ENCODE data around the gene EHD3.

EHD3 gene

DNA sequence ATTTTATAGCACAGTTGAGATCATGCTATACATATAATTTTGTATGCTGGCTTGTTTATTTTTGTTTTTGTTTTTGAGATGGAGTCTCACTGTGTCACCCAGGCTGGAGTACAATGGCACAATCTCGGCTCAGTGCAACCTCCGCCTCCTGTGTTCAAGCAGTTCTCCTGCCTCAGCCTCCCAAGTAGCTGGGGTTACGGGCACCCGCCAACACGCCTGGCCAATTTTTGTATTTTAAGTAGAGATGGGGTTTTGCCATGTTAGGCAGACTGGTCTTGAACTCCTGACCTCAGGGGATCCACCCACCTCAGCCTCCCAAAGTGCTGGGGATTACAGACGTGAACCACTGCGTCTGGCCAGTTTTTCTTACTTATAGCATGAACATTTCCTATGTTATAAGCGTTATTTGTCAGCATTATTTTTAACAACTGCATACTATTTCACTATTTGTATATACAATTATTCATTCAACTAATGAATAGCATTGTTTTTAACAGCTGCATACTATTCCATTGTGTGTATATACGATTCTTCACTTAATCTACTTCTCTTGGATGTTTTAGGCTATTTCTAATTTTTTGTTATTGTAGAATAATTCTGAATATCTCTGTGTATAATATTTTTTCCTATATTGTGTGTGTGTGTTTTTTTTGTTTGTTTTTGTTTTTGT, 3.5 kb downstream of the EHD3 start:
- no peak for DNase-seq

GRCh38 chr2:31238126-31238905, 4.4 kb downstream of the EHD3 start:
- no peak for DNase-seq

GRCh38 chr2:31238906-31239592, 5.1 kb downstream of the EHD3 start:
- DNase-seq: no peak

- DNase-seq: no peak
Measured at GRCh38 chr2:31239593-31240177, 5.7 kb downstream of the EHD3 start.

- no peak for DNase-seq
Measured at GRCh38 chr2:31240381-31241365, 6.7 kb downstream of the EHD3 start.

GRCh38 chr2:31241625-31242270, 7.8 kb downstream of the EHD3 start:
- no peak for DNase-seq

- DNase-seq: no peak
Measured at GRCh38 chr2:31243053-31243452, 9.1 kb downstream of the EHD3 start.

GRCh38 chr2:31244101-31244500, 10.1 kb downstream of the EHD3 start:
- DNase-seq: no peak

DNA sequence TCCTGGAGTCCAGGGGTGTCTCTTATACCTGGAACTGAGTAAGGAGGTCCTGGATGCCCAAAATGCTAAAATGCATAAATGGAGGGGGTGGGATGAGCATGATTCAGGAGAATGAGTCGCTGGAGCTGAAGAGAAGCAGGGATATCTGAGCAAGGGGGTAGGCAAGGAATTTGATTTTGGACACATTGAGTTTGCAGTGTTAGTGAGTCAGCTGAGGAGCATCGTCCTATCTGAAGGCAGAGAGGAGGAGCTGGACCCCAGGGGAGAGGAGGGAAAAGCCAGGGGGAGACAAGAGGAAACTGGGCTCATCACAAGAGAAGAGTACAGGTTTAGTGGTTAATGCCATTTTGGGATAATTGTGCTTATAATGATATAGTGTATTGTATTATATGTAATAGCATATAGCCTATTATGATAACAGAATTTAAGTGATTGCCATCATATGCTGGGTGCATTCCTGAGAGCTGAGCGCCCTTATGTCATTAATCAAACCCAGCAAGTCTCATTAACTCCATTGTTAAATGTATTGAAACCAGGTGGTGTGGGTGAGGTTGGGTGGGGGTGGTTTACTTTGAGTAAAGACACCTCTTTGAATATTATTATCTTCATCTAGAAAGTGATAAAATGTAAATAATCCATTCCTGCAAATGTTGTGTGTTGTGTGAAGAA, 12.4 kb downstream of the EHD3 start:
- no peak for DNase-seq

DNA sequence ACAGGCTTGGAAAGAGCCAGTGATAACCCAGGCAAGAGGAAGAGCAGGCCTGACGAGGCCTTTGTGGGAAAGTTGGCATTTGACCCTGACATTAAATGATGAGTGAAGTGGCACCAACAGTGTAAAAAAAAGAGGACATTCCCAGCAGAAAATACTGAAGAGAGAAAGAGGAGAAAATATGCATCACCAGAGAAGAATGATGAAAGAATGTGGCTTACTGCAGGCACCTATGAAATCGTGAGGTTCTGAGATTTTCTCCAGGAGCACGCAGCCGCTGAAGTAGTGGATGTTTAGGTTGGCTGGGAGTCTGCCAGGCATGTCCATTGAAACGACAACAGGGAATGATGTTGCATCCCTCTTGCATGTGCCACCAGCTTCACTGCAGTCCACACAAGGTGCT, 13.8 kb downstream of the EHD3 start:
- DNase-seq: no peak

DNA sequence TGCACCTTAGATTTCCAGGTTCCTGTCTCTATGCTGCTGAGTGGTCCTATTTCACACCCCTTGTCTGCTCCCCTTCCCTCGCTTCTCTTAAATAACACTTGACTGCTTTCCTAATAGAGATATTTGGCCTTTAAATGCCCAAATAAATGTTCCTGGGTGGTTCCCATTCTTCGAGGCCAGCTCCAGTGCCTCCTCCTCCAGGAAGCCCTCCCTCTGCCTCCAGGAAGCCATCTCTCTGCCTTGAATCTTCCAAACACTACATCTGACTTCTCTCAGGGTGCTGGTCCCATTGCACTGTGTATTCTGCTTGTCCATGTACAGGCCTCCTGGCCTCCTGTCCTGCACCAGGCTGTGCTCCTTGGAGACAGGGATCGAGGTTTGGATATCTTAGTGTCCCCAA, 14.2 kb downstream of the EHD3 start:
- DNase-seq: no peak

GRCh38 chr2:31249009-31249690, 15.2 kb downstream of the EHD3 start:
- no peak for DNase-seq

DNA sequence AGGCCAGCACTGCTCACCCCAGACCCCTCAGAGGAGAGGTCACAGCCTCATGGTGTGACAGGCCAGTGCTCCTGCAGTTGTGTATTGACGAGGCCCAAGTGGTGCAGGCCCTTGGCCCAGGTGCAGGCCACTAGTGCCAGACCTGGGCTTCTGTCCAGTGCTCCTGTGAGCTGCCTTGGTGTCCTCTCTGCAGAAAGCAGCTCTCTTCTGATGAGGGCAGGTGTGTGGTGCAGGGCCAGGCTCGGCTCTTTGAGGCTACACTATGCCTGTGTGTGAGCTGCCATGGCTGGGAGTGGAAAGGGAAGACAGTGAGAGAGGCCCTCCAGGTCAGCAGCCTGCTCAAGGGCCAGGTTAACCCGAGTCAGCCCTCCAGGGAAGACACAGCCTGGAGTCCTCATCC, 17.1 kb downstream of the EHD3 start:
- DNase-seq: no peak

DNA sequence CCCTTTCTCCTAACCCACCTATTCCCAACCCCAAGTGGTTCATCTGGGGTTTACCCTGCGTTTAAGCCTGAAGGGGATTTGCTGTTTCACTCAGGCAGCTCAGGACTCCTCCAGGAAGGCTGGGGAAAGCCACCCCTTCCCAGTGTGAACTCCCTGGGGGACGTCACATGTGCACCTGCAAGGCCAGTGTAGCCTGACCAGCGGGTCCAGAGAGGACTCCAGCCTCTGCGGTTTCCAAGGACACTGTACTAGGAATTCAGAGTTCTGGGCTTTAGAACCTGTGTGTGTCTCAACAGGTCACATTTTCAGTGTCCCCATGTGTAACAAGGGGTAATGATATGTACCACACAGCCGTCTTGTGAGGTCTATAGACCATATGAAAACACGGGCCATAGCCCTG, 17.9 kb downstream of the EHD3 start:
- DNase-seq: no peak

DNA sequence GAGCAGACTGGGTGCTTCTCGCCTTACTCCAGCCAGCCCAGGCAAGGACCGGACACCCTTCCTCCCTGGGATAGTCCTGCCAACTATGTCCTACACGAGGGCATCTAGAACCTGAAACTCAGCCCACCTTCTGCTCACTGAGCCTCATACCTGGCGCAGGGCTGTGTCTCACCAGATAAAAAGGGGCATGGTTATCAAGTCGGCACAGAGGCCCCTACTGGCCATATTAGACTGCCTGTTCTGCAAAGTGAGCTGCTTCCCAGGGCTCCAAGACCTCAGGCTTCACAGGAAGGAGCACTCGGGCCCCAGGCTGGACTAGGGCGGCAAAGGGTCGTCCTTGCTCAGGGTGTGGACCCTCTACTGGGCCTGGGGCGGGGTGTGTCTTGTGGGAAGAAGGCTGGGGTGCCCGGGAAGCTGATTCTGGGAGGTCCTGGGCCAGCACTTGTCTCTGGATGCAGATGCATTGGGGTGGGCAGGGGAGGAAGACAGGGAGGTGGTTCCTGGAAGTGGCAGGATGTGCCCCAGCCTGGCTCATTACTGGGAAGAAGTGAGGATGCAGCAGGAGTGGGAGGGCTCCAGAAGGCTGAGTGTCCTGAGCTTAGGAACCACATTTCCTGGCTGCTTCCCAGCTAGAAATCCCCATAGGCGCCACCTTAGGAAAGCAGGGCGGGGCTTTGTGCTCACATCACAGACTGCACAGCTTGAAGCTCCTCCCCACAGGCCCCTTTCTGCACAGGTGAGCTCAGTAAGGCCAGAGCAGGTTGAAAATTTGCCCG, 19.6 kb downstream of the EHD3 start:
- no peak for DNase-seq

GRCh38 chr2:31254237-31255203, 20.6 kb downstream of the EHD3 start:
- DNase-seq: no peak

DNA sequence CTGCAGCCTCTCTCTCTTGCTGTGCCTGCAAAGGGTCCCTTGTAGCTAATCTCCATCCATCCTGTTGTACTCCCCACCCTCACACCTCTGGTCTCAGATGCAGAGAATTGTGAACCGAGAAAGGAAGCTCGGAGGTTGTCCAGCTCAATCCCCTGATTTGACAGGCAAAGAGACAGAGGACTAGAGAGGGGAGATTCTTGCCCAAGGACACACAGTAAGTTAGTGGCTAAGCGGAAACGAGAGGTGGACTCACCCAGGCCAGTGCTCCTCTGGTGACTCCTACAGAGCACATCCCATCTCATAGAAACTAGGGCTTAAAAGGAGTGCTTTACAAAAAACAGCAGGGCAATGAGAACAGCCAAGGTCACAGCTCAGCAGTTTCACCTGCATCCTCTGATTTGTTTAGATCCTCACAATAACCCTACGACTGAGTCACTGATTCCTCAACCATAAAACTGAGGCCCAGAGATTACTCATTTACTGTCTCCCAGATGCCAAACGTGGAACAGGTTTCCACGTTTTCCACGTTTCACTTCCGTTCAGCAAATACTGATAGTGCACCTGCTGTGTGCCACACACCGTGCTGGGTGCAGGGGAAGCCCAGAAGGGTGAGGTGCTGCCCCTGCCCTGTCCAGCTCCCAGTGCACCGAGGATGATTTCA, 22.1 kb downstream of the EHD3 start:
- DNase-seq: no peak

All from NCI-H446 (cell line).